CD4-positive, alpha-beta T cell treated with Interferon alpha-2 for 1 hour (primary cell): ENCODE measurements around the gene MYRF.

Source experiments
- DNase-seq, 2 donors: peaks; one replicate each; pipeline ENCODE4 v3.0.0-alpha.2; 2020 to 2022

MYRF gene

GRCh38 chr11:61752117-61752924, at the start of gene MYRF:
MYRF (plus strand) TSS chr11:61752636; CDS start chr11:61752745, 109 bp downstream.
- DNase-seq, result peak; percentile 36 to 70

DNA sequence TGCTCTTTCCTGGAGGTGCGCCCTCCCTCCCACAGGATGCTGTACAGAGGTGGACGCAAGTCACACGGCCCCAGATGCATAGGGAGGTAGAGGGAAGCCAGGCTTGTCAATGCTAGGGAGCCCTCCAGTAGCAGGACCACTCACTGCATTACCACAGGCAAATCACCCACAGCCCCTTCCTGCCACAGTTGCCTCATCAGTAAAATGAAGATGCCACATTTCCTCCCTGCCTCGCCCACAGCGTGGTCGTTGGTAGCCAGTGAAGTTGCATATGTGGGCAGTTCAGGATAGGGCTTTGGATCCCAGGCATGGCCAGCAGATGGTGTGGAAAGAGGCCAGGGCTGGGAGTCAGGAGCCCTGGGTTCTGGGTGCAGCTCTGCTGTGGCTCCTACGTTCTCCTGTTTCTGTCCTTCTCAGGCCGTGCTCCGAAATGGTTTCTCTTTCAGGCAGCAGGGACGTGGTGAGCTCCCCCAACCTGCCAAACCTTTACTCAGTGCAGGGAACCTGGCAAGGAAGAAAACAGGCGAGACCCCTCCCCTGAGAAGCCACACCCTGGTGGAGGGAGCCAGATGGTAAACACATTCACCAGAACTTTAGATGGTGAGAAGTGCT, 49.6 kb upstream of the MYRF start:
- DNase-seq, result no peak

DNA sequence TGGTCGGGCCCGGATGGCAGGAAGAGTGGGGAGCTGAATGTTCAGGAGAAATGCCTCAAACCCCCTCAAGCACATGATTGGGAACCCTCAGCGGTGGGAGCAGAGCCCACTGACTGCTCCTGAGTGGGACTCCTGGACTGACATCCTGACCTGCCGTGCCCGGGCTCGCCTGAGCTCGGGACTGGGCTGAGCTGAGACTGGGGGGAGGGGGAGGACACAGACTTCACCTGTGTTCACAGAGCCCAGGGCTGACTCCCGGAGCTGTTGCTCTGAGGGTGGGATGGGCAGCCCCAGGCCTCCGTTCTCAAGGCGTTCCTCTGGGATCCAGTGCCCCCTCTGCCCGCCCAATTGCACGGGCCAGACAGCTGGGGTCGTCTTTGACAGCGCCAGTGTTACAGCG, 47.6 kb upstream of the MYRF start:
- no peak for DNase-seq

- no peak for DNase-seq
Measured at GRCh38 chr11:61706452-61707400, 45.7 kb upstream of the MYRF start.

DNA sequence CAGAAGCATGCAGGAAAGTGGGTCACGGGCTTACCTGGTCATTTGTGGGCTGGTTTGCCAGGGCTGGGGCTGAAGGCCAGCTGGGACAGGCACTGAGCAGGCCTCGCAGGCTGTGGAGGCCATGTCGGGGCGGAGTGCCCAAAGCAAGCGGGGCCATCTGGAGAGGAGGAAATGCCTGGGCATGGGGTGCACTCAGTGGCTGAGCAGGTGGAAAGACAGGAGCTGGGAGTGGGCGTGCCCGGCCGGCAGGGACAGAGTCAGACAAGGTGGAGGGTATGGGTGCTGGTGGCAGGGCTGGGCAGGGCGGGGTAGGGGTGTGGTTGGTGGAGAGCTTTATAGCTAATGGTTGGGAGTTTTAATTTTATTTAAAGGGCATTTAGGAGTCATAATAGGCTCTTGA, 44.9 kb upstream of the MYRF start:
- no peak for DNase-seq

- no peak for DNase-seq
Measured at GRCh38 chr11:61709110-61709509, 43.3 kb upstream of the MYRF start.

DNA sequence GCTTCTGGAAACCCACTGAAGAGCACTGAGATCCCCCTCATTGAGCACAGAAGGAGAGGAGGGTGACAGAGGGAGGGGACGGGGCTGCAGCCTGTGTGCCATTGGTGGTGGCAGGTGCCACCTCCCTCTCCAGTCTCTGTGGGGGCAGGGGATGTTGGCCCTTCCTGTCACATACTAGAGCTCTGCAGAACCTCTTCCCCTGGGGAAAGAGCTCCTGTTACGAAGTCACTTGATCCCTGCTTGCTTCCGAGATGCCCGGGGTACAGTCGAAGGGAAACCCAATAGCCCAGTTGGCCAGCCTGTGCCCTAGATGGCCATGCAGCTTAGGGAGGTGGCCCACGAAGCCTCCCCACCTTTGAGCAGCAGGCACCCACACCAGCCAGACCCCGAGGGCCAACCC, 42.9 kb upstream of the MYRF start:
- DNase-seq, result no peak

- no peak for DNase-seq
Measured at GRCh38 chr11:61710019-61710418, 42.4 kb upstream of the MYRF start.

DNA sequence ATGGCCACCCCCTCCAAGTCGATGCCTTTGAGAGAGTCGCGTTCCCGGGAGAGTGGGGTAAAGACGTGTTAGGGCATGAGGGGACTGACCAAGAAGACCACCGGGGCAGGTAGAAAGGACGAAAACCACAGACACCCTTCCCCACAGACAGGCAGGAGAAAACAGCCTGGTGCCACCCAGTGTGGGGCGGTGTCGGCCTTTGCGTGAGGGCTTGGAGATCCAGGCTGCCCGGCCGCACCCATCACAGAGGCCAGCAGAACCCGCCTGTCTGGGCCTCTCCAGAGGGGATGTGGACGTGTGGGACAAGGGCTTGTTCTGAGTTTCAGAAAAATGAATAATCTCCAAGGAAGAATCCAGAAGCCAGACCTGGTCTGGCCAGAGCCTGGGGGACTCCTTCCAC, 41.4 kb upstream of the MYRF start:
- no peak for DNase-seq

DNA sequence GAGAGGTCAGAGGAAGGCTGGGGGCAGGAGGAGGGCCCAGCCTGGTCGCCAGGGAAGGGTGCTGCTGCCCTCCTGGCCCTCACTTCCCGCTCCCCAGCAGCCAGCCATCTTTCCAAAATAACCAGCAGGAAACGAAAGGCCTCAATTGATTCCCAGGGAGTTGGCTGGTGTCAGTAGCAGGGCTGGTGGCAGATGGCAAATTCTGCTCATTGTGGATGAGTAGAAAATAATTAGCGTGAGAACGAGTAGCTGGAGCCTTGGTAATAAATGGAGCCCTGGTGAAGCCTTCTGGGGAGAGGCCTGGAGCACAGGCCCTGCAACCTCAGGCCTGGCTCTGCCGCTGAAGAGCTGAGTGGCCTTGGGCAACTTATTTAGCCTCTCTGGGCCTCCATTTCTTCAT, 40.9 kb upstream of the MYRF start:
- no peak for DNase-seq

- DNase-seq, result no peak
Measured at GRCh38 chr11:61712314-61712713, 40.1 kb upstream of the MYRF start.

DNA sequence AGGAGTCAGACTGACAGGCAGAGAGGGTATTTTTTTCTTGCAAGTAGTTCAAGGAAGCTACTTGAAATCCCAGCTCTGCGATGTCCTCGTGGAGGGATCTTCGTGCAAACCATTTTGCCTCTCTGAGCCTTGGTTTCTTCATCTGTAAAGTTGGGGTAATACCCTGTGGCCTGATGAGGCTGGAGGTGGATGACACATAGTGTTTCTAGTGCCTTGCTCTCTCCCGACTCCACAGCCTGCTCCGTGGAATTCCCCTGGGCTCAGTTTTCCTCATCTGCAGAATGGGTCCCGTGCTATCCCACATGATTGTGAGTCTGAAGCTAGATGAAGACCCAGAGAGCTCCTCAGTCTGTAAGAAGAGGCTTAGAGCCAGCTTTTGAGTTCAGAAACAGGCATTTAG, 39.6 kb upstream of the MYRF start:
- DNase-seq, result no peak

DNA sequence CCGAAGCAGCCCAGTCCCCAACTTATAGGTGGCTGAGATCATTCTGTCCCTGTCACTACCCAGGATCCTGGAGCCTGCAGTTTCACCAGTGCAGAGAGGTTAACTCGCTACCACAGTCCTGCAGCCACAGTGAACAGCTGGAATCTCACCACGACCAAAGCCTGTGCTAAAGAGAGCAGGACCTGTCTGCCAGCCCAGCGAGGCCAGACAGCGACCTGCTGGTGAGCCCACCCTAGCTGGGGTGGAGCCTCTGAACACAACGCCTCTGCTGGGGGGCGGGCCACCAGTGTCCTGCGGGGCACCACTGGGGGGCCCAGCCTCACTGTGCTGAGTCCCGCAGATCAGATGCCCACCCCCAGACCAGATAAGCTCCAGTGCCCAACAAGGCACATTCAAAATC, 39.0 kb upstream of the MYRF start:
- no peak for DNase-seq

- DNase-seq, result no peak
Measured at GRCh38 chr11:61713906-61714305, 38.5 kb upstream of the MYRF start.

DNA sequence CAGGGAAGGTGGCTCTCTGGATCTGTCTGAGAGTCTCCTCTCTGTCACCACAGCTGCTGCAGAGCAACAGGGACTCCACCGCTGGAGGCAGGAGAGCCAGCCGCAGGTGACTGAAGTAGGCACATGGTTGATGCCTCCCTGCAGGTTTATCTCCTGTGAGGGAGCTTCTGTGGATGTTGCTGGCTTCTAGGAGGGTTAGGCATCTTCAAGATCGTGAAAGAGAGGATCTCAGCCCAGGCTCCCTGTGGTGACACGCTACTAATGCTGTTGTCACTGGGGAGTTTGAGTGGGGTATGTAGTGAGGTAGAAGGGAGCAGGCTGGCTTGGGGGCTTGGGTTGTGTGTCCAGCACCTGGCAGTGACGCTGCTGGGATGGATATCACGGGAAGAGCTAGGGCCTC, 38.1 kb upstream of the MYRF start:
- no peak for DNase-seq

DNA sequence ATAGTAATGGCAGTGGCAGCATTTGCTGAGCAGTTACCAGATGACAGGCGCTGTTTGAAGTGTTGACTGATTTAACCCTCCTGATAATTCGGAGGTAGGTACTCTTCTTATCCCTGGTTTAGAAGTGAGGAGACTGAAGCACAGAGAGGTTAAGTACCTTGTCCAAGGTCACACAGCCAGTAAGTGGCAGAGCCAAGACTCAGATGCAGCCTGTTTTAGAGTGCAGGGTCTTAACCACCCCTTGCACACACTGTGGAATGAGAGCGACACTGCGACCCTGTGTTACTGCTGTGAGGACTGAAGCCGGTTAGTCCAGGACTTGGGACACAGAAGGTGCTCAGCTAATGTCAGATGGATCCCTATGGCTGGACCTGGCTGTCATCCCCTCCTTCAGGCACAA, 37.5 kb upstream of the MYRF start:
- no peak for DNase-seq

DNA sequence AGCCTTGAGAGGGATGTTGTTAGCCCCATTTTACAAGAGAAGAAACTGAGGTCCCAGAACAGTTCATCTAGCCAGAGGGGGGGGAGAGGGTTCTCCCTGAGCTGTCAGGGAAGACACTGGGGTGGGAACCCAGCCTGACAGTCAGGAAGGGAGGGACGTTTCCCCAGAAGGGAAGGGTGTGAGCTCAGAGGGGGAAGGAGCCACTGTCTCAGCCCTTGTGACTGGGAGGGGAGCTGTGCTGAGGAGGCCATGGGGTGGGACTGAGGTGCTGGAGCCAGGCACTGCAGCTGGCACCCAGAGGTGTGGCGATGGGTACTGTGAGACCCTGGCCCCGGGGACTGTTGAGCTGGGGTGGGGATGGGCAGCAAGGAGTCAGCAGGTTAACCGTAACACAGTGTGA, 36.6 kb upstream of the MYRF start:
- no peak for DNase-seq

DNA sequence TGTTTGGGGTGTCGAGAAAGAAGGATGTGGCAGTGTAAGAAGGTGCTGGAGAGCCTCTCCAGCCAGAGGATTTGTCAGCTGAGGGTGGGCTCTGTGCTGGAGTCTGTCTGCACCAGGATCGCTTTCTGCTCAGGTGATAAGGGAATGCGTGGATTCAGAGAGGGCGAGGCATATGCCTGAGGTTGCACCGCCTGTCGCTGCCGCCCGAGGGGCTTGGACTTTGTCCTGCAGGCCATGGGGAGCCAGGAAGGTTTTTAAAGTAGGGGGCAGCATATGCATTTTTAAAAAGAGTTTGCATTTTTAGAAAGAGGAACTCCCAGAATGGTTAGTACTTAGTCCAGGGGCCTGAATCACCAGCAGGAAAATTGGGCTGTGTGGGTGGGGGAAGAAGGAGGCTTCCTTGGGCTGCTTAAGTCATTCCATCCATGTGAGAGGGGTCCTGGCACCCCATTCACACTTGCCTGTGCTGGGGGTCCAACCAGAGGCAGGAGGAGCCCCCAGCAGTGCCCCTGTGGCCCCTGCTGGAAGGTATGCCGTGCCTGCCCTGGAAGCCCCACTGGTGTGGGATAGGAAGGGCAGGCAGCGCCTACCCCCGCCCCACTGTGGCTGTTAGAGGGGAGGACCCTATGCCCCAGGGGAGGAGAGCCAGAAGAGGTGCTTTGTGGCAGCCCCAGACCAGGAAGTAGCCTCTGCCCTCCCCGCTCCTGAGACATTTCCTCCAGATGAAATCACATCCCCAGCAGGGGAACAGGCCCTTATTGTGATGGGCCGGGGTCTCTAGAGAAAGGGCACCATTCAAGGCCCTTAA, 35.8 kb upstream of the MYRF start:
- no peak for DNase-seq

DNA sequence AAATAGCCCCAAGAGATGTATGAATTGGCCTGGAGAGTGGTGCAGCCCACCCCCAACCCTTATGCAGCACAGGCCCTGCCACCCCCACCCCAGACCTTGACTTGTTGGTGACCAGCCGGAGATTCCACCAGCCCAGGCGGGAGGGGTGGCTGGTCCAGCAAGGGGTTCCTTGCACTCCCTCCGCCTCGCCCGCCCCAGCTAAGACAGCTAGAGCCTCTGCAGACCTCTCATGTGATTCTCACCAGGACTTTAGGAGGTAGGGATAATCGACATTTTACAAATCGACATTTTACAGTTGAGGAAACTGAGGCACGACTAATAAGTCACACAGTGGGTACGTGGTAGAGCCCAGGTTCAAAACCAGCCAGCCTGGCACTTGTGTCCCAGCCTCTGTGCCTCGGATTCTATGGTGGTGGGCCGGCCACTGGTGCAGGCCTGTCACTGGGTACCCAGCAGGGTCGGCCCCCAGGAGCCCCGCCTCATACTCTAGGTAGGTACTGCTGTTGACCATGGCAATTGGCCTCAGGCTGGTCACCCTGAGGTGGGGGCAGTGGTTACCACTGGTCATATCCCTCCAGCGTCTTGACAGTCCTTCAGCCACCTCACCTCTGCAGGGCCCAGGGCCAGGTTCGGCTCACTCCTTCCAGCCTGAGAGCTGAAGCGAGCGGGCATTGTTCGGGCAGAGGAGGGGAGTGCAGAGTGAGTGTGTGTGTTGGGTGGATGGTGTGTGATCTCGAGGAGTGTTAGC, 35.0 kb upstream of the MYRF start:
- DNase-seq, result no peak

- DNase-seq, result no peak
Measured at GRCh38 chr11:61718046-61718531, 34.3 kb upstream of the MYRF start.

GRCh38 chr11:61718621-61719302, 33.7 kb upstream of the MYRF start:
- DNase-seq, result no peak
